HG03432 (cell line): Measurements from ENCODE around the gene GPD1.

ENCODE experiments used
- ATAC-seq: cut with Tn5 transposase; IDR thresholded peaks from one replicate; pipeline ENCODE4 v1.9.1; 2021; ENCODE audit warnings: mild to moderate bottlenecking, moderate library complexity; ENCODE audit not compliant: unreplicated experiment

GPD1 gene

DNA sequence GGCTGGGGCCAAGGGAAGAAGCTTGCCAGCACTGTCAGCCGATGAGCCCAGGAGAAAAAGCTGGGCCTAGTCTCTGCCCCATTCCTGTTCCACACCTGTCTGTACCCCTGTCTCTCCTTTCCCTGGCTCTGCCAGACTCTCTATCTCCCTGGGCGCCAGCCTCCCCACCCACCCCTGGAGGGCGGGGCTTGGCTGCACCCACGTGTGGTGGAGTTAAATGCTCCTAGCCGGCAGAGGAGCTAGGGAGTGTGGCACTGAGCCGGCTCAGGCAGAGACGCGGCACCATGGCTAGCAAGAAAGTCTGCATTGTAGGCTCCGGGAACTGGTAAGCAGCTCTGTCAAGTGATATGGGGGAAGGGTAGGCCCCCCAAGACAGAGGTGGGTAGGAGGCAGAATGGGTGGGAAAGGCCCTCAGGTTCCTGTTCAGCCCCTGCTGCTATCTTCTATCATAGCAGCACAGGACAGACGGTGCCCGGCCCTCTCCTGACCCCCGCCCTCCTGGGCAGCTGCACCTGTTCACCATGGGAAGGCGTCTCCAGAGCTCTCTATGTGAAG lies at the start of gene GPD1:
Gene GPD1, plus strand, starts transcription at position 242 of the 555 bp plus-strand sequence. Its CDS starts 43 bp downstream, at position 285.
- no peak for ATAC-seq

DNA sequence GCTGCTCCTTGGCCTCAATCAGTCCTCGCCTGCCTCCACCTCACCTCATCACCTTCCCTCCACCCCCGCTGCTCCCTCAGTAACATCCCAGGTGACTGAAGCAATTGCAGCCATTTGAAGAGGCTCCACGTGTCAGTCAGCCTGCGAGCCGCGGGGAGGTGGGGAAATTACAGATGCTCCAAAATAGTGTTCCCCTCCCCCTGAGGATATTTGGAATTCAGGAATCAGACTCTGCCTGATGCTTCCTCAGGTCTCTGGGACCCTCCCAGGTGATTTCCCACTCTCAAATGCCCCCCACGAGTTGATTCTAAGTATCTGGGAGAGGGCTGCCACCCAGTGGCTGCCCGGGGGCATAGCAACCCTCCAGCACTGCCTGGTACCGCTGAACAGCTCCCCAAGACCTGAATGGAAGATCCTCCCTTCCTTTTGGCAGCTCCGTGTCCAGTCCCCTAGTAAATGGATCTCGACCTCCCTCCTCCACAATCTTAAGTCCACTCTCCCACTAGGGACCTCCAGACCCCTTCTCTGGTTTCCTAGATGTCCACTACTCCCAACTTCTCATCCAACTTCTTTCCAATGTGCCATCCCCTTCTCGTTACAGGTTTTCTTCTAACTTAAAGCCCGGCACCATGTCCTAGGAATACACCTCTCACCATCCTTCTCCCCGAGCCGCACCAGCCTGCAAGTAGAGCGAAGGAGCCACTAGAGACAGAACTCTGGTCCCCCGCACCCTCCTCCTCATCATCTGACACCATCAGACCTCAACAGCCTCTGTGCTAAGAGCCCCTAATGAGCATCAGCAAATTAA lies 47.8 kb upstream of the GPD1 start:
- no peak for ATAC-seq

DNA sequence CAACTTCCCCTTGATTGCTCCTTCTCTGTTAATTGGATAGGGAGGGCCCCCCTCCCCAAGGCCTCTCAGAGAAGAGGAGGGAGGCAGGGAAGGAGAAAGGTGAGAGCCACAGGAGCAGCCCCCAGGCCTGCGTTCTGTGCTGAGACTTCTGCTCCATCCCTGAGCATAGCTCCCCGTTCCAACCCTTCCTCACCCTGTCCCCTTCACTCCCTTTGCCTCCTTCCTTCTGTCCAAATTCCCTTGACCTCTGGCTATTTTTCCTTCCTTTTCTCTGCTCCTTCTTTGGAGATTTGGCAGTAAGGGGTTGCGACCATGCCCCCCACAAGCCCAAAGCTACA lies 47.2 kb upstream of the GPD1 start:
- ATAC-seq = no peak

DNA sequence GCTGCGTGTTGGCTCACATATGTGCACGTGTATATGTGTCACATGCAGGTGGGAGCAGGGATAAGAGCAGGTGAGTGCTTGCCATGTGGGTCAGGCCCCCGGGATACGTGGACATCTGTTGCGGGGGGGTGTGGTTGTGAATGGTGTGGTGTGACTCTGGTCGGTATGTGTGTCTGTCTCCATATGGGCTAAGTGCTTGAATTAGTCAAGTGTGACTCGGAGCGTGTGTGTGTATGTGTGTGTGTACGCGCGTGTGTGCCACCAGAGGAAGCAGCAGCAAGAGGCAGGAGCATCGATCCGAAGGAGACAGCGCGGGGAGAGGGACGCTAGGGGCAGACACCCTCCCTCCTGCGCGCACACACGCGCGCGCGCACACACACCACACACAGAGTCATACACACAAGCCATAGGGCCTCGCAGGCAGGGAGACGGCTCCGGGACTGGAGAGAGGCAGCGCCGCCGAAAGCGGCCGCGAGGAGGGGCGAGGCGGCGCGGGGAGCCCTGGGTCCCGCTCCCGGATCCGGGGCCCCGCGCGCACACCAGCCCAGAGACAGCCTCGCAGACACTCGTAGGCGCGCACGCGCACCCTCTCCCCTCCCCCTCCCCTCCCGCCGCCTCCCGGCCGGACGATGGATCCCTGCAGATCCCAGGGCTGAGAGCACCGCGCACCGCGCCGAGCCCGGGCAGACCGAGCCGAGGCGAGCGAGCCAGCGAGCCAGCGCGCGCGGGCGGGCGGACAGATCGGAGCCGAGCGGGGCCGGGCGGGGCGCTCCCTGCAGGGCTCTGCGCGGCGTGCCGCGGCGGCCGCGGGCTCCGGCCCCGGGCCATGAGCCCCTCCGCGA lies 46.6 kb upstream of the GPD1 start, which contains the start of gene ASIC1:
Gene ASIC1, plus strand, starts transcription at position 597 of the 842 bp plus-strand sequence. CDS start 1,171 bp downstream, outside the sequence.
- ATAC-seq = no peak

DNA sequence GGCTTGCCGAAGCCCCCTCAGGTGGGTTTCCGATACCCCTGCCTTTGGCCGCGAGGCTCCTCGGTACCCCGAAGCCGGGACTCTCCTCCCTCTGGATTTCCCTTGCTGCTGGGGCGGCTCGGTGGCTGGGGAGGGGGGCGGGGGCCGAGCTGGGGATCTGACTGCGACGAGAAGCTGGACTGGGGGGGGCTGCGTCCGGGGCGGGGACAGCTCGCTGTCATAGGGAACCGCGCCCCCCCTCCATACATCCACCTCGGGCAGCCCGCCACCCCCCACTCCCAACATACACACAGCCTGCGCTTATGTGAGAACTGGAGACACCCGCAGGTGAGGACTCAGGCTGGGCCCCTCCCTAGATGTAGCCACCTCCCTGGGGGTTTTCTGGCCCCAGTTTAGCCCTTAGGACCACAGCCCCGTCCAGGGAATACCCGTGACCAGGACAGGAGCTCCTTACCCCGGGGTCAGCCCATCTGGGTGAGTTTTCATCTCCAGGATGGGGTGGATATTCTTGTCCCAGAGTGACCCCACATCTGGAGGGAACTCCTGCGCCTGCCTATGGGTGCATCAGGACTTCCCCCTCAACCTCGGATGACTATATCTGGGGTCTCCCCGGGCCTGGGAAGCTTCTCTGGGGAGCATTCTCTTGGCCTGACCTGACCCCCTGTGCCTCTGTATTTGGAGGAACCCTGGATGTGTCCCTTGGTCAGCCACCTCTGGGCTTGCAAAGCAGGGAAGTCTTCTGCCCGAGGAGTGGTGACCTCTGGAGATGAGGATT lies 45.7 kb upstream of the GPD1 start:
- ATAC-seq = no peak

DNA sequence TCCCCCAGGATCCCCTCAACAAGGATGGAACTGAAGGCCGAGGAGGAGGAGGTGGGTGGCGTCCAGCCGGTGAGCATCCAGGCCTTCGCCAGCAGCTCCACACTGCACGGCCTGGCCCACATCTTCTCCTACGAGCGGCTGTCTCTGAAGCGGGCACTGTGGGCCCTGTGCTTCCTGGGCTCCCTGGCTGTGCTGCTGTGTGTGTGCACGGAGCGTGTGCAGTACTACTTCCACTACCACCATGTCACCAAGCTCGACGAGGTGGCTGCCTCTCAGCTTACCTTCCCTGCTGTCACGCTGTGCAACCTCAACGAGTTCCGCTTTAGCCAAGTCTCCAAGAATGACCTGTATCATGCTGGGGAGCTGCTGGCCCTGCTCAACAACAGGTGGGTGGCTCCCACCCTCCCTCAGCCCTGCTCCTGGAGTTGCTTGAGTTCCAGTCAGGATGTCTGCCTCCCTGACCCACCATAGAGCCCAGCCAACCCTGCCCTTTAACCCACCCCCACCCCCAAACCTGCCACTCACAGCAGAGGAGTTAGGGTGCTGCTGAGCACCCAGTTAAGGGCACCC lies 45.0 kb upstream of the GPD1 start:
- no peak for ATAC-seq

DNA sequence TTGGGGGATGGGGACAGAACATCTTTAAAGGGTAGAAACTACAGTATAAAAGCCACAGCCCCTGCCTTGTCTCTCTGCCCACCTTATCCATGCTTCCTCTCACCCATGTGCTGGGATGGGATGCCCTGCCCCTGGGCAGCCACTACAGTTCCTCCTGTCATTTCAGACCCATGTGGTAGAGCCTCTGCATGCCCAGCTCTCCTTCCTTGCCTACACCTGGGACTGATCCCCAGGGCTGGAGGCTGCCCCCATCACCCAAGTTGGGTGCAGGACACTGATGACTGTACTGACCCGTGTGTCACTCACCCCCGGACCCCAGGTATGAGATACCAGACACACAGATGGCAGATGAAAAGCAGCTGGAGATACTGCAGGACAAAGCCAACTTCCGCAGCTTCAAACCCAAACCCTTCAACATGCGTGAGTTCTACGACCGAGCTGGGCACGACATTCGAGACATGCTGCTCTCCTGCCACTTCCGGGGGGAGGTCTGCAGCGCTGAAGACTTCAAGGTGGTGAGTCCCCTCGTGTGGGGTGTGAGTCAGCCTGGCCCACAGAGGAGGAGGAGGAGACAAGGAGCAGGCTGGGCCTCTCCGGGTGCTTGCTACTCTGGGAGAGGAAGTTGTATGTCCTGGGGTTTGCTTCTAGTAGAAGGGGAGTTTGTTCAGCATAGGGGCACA lies 44.2 kb upstream of the GPD1 start:
- ATAC-seq = no peak

DNA sequence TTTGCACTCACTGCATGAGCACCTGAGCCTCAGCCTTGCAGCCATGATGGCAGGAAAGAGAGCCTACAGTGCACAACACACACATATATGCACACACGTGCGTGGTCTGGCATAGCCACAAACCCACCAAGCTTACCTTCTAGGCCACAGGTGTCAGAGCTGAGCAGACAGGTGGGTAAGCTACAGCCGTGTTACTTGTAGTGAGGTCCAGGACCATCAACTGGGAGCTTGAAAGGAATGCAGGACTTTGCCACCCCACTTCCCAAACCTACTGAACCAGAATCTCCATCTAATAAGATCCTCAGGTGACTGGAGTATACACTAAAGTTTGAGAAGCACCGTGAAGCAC lies 43.7 kb upstream of the GPD1 start:
- ATAC-seq = no peak

DNA sequence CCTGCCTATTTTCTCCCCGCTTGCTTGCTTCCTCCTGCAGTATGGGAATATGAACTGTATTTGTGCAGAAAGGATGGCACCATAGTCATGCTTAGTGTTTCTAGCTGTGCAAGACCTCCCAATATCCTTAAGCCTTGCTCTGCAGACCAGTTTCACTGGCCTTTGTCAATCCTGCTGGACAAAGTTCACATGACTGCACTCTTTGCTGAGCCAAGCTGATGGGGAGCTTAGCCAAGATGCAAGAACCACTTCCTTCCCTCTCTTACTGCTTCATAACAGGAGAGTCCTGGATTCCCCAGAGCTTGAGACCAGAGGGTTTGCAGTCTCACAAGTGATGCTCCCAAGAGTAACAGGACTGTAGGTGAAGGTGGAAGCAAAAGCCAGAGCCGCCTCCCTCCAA lies 42.6 kb upstream of the GPD1 start:
- no peak for ATAC-seq

DNA sequence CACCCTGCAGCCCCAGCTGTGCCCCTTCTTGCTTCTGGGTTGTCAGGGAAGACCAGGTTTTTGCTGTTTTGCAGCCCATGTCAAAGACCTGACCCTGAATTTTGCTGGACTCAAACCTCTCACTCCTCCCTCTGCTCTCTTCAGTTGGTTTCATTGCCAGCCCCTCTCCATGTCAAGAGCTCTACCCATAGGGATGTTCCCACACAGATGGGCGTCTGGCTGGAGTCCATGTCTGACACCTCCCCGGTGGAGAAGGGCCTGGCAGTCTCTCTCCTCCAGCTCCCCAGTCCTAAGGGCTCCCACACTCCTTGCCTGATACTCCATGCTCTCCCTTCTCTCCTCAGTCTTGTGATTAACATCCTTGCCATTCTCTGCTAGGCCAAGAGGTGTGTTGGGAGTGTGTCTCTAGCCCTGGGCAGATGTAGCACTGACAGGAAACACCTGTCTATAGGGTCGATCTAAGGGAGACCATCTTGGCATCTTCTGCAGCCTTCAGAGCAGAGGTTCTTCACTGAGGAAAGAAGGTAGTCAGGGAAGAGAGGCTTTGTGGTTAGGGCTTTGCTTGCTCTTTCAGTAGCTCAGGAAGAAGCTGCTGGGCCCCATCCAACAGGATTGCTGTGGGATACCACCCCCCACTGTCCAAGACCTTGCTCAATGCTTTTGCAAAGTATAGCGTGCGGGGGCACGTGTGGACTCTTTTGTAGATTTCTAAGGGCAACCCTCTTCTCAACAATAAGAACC lies 41.7 kb upstream of the GPD1 start:
- no peak for ATAC-seq

DNA sequence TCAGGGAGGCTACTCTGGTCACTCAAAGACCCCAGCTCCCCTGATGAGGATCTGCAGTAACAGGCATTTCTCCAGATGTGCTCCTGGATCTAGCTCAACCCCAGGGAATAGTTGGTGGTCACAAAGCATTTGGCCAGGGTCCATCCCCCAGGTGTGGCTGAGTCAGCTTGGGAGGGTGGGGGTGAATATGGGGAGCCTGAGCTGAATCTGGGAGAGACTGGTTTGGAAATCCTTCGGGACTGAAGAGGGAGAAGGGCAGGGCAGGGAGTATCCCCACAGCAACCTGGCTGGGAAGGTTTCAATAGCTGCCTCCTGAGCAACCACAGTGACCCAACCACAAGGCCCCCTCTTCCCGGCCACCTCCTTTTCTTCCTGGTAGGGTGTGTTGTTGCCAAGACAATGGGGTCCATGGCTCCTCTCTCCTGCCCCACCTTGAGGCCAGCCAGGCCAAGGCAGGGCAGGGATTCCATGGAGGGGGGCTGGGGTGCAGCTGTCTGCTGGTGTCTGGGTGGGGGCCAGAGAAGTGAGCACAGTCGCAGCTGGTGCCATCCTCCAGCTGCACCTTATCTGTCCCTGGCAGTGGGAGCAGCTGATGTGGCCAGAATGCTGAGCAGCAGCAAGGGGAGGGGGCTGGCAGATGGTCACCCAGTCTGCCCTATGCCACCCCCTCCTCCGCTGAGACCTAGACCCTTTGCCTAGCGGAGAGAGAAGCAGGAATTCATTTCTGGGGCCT lies 40.9 kb upstream of the GPD1 start:
- ATAC-seq = no peak

DNA sequence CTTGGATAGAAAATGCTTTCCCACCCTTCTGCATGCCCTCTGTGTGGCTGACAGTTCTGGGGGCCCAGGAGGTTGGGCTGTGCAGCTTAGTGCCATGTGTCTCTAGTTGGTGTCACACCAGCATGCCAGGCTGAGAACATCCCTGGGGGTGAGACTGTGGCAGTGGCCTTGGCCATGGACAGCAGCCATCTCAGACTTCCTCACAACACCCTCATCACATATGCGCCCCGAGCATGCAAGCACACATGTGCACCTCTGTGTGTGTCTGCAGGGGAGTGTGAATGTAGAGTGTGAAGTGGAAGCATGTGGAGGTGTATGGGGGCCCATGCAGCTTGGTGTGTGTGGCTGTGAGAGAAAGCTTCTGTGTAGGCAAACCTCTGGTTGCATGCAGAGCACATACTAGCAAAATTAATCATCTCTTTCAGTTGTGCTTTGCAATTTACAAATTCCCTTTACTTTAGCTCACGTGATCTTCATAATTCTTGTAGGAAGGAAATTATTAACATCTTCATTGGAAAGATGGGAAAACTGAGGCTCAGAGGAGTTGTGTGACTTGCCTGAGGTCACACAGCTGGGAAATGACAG lies 38.0 kb upstream of the GPD1 start:
- ATAC-seq = no peak

DNA sequence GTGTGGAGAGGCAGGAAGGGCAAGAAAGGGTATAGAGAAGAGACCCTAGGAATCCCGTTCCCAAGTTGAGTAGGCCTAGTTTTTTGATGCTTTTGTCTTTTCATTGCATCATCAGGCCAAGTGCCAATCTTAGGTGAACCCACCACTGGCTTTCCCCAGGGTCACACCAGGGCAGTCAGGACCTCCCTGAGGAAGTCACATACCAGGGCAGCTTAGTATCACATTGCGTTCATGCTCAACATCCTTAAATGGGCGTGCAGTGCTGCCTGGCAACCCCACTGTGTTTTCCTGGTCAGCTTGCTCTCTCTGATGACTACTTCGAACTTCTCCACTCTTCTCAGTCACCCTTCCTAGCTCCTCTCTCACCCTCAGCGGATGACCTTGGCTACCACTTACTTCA lies 37.4 kb upstream of the GPD1 start:
- ATAC-seq = no peak

DNA sequence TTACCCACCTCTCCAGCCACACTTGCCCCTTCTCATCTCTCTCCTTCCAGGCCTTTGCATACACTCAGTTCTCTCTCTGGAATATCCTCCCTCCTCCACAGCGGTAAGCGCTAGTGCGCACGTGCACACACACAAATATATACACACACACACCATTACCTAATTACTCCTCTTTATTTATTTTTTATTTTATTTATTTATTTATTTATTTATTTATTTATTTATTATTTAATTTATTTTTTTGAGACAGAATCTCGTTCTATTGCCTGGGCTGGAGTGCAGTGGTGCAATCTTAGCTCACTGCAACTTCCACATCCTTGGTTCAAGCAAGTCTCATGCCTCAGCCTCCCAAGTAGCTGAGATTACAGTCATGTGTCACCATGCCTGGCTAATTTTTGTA lies 34.7 kb upstream of the GPD1 start:
- ATAC-seq = no peak

DNA sequence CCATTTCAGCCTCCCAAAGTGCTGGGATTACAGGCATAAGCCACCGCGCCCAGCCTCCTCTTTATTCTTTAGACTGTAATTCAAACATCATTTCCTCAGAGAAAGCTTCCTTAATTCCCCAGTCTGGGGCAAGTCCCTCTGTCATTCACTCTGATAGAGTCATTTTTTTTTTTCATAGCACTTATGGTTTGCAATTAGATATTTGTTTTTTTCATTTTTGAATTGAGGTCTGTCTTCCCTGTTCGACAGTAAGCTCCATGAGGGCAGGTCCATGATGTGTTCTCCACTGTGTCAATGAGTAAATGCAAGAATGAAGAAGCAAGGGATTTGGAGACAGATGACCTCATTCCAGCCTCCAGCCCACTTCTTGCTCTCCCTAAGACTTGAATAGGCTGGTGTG lies 34.3 kb upstream of the GPD1 start:
- ATAC-seq = no peak

DNA sequence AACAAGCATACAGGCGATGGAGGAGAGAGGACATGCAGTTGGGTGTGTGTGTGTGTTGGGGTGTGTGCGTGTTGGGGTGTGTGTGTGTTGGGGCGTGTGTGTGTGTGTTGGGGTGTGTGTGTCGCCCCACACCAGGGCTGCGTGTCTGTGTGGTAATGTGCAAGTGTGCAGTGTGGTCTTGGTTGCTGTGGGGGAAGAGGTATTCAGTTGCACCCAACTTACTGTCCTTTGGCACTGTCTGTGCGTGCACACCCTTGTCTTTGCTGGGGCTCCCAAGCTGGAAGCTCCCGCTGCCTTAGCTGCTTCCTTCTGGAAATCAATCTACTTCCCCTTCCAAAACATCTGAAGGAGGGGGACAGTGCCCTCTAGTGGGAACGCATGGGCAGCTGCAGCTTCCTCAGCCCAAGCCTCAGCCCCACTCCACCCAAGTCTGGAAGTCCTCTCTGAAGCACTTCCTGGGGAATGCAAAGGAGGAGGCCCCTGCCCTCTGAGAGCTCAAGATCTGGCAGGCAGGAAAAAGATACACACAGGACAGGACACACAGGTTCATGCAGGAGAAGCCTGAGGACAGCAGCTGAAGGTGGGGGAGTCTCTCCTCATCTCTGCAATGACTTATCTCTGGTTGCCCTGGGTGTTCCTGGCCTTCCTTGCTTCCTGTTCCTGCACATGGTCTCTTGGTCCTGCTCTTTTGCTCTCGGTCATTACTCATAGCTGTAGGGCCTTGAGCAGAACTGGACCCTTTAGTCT lies 33.3 kb upstream of the GPD1 start:
- no peak for ATAC-seq

DNA sequence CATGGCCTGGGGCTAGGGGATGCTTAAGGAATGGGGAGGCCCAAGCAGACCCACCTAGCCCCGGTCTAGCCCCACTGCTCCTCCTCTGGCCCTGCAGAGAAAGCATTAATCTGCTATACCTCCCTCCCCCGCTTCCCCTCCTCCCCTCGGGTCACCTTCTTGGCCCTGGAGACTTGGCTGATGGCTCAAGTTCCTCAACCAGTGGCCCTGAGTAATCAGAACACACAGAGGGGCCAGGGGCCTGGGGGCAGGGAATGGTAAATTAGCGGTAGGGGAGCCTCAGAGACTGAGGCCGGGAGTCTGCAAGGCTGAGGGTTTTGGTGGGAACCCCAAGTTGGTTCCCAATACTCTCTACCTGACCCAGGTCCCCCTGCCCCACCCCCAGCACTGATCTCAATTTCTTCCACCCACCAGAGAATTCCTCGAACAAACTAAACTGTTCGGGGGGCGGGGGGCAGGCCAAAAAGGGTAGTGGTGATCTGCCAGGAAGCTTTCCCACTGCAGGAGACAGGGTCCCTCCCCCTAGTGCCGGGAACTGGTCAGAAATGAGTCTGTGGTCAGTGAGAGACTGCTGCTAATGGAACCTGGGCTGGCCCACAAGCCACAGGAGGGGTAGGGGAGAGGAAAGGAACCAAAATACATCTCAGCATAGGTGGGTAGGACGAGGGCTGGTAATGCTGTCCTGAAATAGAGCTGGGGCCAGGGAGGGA lies 31.5 kb upstream of the GPD1 start:
- ATAC-seq = no peak
